ENCODE measurements around the gene MAP1LC3B2.
"Not testable (repeated sequence)": the region's sequence is repeated elsewhere in the genome, so short reads cannot be mapped to it uniquely, and the experiment has no call there.

Gene MAP1LC3B2

GRCh38 chr12:116561181-116561821 is 2.1 kb downstream of the MAP1LC3B2 start:
- DNase-seq, result peak in 2 of 4 experiments; percentile 30 to 32

- DNase-seq, result no peak
Measured at GRCh38 chr12:116562090-116562489, 2.9 kb downstream of the MAP1LC3B2 start.

DNA sequence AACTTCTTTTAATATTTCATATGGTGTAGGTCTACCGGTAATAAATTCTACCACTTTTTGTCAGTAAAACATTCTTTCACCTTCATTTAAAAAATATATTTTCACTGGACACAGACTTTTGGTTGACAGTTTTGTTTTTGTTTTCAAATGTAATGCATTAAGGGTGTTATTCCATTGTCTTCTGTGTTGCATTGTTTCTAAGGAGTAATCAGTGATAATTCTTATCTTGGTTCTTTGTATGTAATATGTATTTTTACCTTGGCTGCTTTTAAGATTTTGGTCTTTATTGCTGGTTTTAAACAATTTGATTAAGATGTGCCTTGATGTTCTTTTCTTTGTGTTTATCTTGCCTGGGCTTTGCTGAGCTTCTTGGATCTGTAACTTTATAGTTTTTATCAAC is 4.1 kb downstream of the MAP1LC3B2 start:
- DNase-seq, result no peak

GRCh38 chr12:116564080-116564479 is 4.9 kb downstream of the MAP1LC3B2 start:
- DNase-seq, result no peak

DNA sequence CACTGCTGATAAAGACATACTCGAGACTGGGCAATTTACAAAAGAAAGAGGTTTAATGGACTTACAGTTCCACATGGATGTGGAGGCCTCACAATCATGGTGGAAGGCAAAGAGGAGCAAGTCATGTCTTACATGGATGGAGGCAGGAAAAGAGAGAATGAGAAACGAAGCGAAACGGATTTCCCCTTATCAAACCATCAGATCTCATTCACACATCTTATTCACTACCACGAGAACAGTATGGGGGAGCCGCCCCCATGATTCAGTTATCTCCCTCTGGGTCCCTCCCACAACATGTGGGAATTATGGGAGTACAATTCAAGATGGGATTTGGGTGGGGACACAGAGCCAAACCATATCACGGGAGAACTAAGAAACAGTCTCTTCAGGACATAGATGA is 6.0 kb downstream of the MAP1LC3B2 start:
- not testable (repeated sequence) for DNase-seq

- no peak for DNase-seq
Measured at GRCh38 chr12:116565963-116566362, 6.8 kb downstream of the MAP1LC3B2 start.

- DNase-seq, result no peak
Measured at GRCh38 chr12:116568203-116568602, 9.0 kb downstream of the MAP1LC3B2 start.

GRCh38 chr12:116571089-116571488 is 11.9 kb downstream of the MAP1LC3B2 start:
- no peak for DNase-seq

- no peak for DNase-seq
Measured at GRCh38 chr12:116573776-116574175, 14.6 kb downstream of the MAP1LC3B2 start.

GRCh38 chr12:116575754-116576153 is 16.6 kb downstream of the MAP1LC3B2 start:
- not testable (repeated sequence) for DNase-seq

DNA sequence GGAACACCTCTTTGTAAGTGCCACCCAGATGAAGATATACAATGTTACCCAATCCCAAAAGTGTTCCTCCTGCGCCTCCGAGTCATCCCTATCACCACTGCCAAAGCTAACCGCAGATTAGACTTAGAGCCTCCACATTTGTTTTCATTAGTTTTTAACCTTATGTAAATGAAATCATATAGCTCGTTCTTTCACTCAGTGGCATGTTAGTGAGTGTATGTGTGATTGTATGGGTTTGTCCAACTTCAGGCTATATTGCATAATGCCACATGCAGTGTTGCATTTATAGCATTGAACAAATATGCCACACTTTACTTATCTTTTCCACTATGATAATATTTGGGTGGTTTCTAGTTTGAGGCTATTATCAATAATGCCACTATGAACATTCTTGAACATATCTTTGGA is 18.0 kb downstream of the MAP1LC3B2 start:
- DNase-seq, result no peak

- no peak for DNase-seq
Measured at GRCh38 chr12:116578051-116578450, 18.9 kb downstream of the MAP1LC3B2 start.

- DNase-seq, result no peak
Measured at GRCh38 chr12:116582610-116583009, 23.4 kb downstream of the MAP1LC3B2 start.

GRCh38 chr12:116583129-116583694 is 24.0 kb downstream of the MAP1LC3B2 start:
- no peak for DNase-seq

DNA sequence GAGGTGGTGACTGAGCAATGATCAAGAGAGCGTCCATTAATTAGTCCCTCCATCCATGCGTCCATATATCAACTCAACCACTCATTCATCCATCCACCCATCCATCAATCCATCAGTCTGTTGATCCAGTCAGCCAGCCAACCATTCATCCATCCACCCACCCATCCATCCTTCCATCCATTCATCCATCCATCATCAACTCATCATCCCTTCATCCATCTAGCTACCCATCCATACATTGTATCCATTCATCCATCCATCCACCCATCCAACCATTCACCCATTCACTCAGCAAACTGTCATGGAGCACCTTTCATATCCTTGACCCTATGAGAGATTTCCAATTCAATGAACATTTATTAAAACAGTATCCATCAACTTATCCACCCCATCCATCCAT is 28.1 kb downstream of the MAP1LC3B2 start:
- no peak for DNase-seq

DNA sequence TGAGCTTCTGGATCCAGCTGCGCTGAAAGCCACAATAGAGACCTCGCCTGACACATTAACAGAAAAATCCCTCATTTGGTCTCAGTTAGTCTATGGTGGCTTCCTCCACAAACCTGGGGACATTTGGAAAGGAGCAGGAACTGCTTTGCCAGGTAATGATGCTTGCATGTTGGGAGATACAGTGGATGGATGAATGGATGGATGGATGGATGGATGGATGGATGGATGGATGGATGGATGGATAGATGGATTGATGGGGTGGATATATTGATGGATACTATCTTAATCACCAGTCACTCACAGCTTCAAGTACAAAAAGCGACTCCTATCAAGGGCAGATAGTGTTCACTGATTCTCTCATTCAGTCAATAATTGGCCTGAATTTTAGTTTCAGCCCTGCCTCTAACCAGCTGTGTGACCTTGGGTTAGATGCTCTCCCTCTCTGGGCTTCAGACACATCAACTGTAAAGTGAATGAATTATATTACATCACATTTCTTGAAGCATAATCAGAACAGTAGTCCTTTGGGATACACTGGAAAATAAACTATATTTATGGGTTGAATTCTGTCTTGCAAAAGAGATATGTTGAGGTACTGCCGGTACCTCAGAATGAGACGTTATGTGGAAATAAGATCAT is 29.3 kb downstream of the MAP1LC3B2 start:
- DNase-seq, result no peak

DNA sequence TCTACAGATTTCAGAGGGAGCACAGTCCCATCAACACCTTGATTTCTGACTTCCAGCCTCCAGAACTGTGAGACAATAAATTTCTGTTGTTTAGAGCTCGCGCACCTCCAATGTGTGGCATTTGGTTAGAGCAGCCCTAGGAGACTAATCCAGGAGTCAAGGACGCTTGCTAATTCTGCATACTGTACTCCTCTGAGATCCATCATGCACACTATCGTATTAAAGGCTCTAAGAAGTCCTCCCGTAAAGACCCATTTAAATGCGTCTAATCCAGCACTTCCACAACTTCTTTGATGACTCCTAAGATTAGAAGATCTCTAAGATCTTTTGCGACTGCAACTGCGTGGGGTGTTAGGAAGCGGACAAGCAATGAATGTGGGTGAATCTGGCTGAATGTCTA is 30.4 kb downstream of the MAP1LC3B2 start:
- no peak for DNase-seq

DNA sequence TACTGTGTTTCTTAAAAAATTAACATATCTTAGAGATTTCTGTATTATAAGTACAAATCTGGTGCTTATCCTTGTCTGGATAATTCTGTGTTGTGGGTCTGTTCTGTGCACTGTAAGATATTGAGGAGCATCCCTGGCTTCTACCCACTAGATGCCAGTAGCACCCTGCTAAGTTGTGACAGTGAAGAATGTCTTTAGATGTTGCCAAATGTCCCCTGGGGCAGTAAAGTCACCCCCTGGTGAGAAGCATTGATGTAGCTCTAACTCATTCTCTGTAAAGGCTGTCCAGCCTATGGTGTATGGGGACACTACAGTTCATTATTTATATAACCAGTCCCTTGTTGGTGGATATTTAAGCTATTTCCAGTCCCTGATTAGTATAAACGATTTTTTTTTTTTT is 31.4 kb downstream of the MAP1LC3B2 start:
- no peak for DNase-seq

GRCh38 chr12:116591855-116592637 is 32.9 kb downstream of the MAP1LC3B2 start:
- DNase-seq, result no peak

- peak; percentile 18 to 62 (median 53) for DNase-seq
Measured at GRCh38 chr12:116592731-116593130, 33.5 kb downstream of the MAP1LC3B2 start.

DNA sequence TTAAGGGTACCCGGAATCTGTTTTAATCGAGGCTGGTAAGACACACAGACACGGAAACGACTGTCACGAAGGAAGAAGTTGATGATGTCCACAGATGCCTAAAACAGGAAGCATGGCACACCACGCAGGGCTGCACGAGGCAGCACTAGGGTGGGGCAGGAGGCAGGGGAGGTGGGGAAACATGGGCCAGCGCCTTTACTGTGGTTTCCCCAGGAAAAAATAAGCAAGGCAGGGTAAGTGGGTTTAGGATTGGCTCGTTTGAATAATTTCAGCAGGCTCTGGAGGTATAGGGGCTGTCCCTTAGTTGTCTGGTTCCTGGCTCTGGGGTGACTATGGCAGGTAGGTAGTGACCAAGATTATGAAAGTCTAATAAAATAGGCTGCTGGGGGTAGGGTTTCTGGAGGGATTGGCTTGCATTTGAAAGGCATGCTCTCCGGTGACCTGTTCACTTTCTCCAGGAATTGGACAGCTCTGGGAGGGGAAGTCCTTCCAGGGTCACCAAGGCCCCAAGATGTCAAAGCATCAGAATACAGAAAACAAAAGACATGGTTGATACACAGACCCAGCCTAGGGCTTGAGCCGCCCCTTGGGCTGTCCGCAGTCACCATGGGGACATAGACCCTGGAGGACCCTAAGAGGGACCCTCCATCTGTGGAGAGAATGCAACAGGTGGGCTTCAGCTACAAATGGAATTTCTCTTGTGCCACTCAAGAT is 35.3 kb downstream of the MAP1LC3B2 start:
- DNase-seq, result peak; percentile 87 to 95 (median 92)

DNA sequence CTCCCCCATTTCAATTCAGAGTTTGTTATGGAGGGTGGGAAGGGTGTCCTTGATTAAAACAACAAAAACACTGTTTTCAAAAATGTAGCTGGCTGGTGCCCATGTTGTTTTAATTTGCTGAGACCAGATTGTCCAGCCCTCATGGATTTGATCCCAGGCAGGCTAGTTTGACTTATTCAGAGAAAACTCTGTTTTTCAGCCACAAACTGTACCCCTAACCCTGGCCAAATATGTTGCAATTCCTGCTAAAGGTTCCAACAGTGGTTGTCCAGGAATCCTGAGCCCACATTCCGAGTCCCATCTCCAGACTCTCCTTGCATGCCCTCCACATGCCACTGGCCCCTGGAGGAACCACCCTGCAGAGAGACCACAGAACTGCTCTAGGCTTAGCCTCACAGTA is 36.0 kb downstream of the MAP1LC3B2 start:
- no peak for DNase-seq

DNA sequence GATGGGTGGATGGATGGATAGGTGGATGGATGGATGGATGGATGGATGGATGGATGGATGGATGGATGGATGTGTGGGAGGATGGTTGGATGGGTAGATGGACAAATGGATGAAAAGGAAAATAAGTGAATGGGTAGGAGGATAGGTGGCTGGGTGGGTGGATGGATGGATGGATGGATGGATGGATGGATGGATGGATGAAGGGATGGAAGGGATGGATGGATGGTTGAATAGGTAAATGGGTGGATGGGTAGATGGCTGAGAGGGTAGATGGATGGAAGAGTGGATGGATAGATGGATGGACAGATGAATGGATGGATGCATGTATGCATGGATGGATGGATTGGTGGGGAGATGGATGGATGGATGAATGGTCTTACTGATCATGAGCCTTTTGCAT is 36.5 kb downstream of the MAP1LC3B2 start:
- no peak for DNase-seq
